Tibial nerve (tissue), 3 donors: Measurements from ENCODE around the gene DCP2.

Experiments used
- POLR2A ChIP-seq, 2 donors: fragments of 450-650 bp; IDR thresholded peaks; one replicate each; pipeline ENCODE4 v1.6.1; 2017; ENCODE audit warnings: antibody characterized with exemption in 2 of 2, mild to moderate bottlenecking in 2 of 2, moderate library complexity in 2 of 2
- TF ChIP-seq, protein P1 (sequence below), 5 experiments: fragments of 200-600 bp in 3 of 5; fragments of 450-650 bp in 2 of 5; sonication (generic) in 3 of 5; IDR thresholded peaks; one replicate each; pipeline ENCODE4 v1.5.1; 2016 to 2019; ENCODE audit warnings: antibody characterized with exemption in 5 of 5, mild to moderate bottlenecking in 3 of 5, moderate library complexity in 2 of 5

DNA sequence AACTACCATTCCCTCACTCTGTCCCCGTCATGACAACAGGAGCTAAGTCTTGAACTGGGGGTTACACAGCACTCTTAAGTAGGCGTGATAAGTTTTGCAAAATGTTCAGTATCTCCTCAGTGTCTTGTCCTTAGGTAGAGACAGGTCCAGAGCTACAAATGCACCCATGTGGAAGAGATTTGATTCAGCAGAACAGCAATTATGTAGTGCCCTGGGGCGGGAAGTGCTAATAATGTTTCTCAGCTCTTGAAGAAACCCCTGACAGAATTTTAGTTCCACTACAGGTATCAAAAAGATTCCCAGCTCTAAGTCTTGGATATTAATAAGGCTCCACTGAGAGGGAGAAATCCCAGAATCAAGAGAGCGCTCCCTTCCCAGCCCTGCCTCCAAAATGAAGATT, 49.6 kb downstream of the DCP2 start:
- no peak for TF ChIP-seq POLR2A (IDR thresholded peaks at IDR 0.05)
- TF ChIP-seq, protein P1, sequence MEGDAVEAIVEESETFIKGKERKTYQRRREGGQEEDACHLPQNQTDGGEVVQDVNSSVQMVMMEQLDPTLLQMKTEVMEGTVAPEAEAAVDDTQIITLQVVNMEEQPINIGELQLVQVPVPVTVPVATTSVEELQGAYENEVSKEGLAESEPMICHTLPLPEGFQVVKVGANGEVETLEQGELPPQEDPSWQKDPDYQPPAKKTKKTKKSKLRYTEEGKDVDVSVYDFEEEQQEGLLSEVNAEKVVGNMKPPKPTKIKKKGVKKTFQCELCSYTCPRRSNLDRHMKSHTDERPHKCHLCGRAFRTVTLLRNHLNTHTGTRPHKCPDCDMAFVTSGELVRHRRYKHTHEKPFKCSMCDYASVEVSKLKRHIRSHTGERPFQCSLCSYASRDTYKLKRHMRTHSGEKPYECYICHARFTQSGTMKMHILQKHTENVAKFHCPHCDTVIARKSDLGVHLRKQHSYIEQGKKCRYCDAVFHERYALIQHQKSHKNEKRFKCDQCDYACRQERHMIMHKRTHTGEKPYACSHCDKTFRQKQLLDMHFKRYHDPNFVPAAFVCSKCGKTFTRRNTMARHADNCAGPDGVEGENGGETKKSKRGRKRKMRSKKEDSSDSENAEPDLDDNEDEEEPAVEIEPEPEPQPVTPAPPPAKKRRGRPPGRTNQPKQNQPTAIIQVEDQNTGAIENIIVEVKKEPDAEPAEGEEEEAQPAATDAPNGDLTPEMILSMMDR (IDR thresholded peaks at IDR 0.05): no peak
